NCI-H82 (cell line): ENCODE measurements around the gene NUTF2.
"Not testable (repeated sequence)": the region's sequence is repeated elsewhere in the genome, so short reads cannot be mapped to it uniquely, and the experiment has no call there.

Source experiments
- DNase-seq: peaks from one replicate; lab custom pipeline; 2025; lab: John Stamatoyannopoulos, UW

NUTF2 gene

GRCh38 chr16:67864044-67864443 is 17.3 kb downstream of the NUTF2 start:
- DNase-seq, result not testable (repeated sequence)

GRCh38 chr16:67864594-67864993 is 17.9 kb downstream of the NUTF2 start:
- DNase-seq, result peak; percentile 6

GRCh38 chr16:67865318-67865717 is 18.6 kb downstream of the NUTF2 start:
- DNase-seq, result peak; percentile 44

- DNase-seq, result no peak
Measured at GRCh38 chr16:67868290-67868689, 21.6 kb downstream of the NUTF2 start.

GRCh38 chr16:67869653-67870052 is 22.9 kb downstream of the NUTF2 start:
- DNase-seq, result no peak

- peak; percentile 16 for DNase-seq
Measured at GRCh38 chr16:67871256-67871655, 24.5 kb downstream of the NUTF2 start.

GRCh38 chr16:67872131-67872630 is 25.4 kb downstream of the NUTF2 start:
- DNase-seq, result peak; percentile 26

GRCh38 chr16:67872631-67873434 is 26.1 kb downstream of the NUTF2 start, which contains the start of gene EDC4:
Gene EDC4 (plus strand): TSS chr16:67873052. CDS start chr16:67873262, 210 bp downstream.
- peak; percentile 81 for DNase-seq

GRCh38 chr16:67873435-67874370 is 27.0 kb downstream of the NUTF2 start:
- peak; percentile 47 for DNase-seq

GRCh38 chr16:67874372-67874771 is 27.6 kb downstream of the NUTF2 start:
- DNase-seq, result no peak

GRCh38 chr16:67877064-67877463 is 30.3 kb downstream of the NUTF2 start:
- DNase-seq, result no peak

GRCh38 chr16:67878232-67878631 is 31.5 kb downstream of the NUTF2 start:
- DNase-seq, result no peak

GRCh38 chr16:67878846-67879245 is 32.1 kb downstream of the NUTF2 start:
- DNase-seq, result no peak

- no peak for DNase-seq
Measured at GRCh38 chr16:67879462-67879861, 32.7 kb downstream of the NUTF2 start.

GRCh38 chr16:67879936-67880335 is 33.2 kb downstream of the NUTF2 start:
- no peak for DNase-seq

GRCh38 chr16:67880584-67880983 is 33.9 kb downstream of the NUTF2 start:
- DNase-seq, result no peak

- DNase-seq, result no peak
Measured at GRCh38 chr16:67881621-67882161, 35.0 kb downstream of the NUTF2 start.

- no peak for DNase-seq
Measured at GRCh38 chr16:67882374-67883145, 35.8 kb downstream of the NUTF2 start.

GRCh38 chr16:67883146-67883871 is 36.6 kb downstream of the NUTF2 start:
- no peak for DNase-seq

GRCh38 chr16:67883872-67884261 is 37.1 kb downstream of the NUTF2 start:
- DNase-seq, result peak; percentile 63

- DNase-seq, result peak; percentile 93
Measured at GRCh38 chr16:67884684-67885083, 38.0 kb downstream of the NUTF2 start, which contains the start of gene NRN1L. Gene NRN1L (plus strand): TSS chr16:67884885. CDS start chr16:67884904, 19 bp downstream.
